ENCODE data around the gene TDRD6.
"Not testable (repeated sequence)": the region's sequence is repeated elsewhere in the genome, so short reads cannot be mapped to it uniquely, and the experiment has no call there.

Gene TDRD6, protein sequence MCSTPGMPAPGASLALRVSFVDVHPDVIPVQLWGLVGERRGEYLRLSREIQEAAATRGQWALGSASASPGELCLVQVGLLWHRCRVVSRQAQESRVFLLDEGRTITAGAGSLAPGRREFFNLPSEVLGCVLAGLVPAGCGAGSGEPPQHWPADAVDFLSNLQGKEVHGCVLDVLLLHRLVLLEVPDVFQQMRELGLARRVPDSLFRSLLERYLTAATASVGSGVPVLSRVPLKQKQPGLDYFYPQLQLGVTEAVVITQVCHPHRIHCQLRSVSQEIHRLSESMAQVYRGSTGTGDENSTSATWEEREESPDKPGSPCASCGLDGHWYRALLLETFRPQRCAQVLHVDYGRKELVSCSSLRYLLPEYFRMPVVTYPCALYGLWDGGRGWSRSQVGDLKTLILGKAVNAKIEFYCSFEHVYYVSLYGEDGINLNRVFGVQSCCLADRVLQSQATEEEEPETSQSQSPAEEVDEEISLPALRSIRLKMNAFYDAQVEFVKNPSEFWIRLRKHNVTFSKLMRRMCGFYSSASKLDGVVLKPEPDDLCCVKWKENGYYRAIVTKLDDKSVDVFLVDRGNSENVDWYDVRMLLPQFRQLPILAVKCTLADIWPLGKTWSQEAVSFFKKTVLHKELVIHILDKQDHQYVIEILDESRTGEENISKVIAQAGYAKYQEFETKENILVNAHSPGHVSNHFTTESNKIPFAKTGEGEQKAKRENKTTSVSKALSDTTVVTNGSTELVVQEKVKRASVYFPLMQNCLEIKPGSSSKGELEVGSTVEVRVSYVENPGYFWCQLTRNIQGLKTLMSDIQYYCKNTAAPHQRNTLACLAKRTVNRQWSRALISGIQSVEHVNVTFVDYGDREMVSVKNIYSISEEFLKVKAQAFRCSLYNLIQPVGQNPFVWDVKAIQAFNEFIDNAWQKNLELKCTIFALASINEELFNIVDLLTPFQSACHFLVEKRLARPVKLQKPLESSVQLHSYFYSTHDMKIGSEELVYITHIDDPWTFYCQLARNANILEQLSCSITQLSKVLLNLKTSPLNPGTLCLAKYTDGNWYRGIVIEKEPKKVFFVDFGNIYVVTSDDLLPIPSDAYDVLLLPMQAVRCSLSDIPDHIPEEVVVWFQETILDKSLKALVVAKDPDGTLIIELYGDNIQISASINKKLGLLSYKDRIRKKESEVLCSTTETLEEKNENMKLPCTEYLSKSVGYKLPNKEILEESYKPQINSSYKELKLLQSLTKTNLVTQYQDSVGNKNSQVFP (N-terminal part only)

DNA sequence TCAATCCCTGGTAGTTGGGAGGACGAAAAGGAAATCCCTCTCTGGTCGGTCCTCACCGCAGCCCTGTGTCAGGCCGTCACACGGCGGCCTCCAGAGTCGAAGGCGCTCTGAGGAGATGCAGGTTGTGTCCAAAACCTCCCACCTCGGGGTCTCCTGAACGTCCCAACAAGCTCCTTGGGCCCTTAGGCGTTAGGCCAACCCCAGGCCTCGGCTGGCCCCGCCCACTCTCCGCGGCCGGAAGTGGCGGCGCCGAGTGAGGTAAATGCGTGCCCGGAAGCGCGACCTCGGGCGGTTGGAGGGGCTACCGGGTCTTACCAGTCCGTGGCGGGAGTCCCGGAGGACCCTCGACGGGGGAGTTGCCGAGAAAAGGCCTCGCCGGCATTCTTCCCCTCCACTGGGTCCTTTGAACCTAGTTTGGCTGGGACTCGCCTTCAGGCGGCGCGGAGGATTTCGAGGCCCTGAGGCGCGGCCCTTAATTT is at the start of gene TDRD6:
TSS of gene TDRD6 (plus strand) at position 267 of the 479 bp plus-strand sequence. CDS start 244 bp downstream, outside the sequence.
- DNase-seq = no peak

DNA sequence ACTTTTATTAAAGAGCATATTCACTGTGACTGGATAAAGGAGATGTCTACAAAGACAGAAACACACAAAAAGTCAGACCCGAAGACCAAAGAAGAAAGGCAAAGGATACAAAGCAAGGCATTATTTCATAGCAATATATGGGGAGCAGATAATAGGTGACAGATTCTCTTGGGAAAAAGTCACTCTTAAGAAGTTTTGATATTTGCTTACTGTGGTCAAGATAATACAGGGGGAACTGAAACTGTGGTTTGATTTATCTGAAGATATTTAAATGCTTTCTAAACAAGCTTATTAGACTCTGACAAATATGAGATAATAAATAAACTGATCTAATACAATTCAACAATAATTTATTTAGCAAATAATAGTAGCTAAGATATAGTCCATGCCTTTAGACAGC is 49.8 kb upstream of the TDRD6 start:
- no peak for DNase-seq

GRCh38 chr6:46638650-46639049 is 49.0 kb upstream of the TDRD6 start:
- no peak for DNase-seq

DNA sequence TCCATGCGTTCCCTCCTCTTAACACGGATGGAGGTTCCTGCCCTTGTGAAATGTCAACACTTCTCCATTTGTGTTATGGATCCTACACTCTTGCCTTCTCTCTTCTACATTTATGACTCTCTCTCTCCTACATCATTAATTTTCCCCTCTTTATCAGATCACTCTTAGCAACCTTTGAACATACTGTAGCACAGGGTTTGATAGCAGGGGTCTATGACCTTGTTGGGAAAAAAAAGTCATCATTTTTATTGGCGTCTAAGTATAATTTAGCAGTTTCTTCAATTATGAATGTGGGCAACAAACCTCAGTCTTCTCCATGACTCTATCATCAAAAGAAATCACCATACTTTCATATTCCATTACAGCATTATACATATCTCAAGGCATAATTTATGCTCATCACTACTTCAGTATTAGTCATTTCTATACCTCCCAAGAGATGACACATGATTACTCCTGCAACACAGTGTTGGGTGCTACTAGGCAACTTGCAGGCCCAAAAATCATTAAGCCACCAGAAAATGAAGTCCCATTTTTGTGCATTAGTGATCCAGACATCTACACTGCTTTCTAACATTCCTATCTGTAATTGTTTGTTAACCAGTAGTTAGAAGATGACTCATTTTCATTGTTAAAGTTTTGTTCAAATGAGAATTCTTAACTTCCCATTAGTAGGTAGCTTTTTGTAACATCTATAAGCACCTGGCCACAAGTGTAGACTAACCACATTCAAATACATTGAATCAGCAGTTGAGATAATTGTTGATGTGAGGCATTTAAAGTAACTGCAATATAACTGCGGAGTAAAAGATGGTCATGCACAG is 44.5 kb upstream of the TDRD6 start:
- no peak for DNase-seq

- no peak for DNase-seq
These were observed 42.4 kb upstream of the TDRD6 start for GRCh38 chr6:46645265-46645664.

GRCh38 chr6:46648108-46648507 is 39.6 kb upstream of the TDRD6 start:
- not testable (repeated sequence) for DNase-seq

- DNase-seq = no peak
These were observed 38.7 kb upstream of the TDRD6 start for GRCh38 chr6:46648869-46649492.

DNA sequence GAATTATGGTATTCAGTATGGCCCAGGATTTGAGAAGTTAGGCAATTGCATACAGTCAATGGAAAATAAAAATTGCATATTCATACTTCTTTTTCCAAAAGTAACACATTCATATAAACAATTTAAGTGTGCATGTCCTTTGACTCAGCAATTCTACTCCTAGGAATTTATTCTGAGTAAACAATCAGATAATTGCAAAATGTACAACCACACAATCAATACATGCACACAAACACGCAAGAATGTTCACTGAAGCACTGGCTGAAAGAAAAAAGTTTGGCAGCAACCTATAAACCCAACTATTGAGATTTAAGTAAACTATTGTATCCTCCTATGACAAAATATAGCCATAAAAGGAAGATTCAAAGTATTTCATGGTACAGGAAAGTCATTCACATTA is 36.7 kb upstream of the TDRD6 start:
- no peak for DNase-seq

DNA sequence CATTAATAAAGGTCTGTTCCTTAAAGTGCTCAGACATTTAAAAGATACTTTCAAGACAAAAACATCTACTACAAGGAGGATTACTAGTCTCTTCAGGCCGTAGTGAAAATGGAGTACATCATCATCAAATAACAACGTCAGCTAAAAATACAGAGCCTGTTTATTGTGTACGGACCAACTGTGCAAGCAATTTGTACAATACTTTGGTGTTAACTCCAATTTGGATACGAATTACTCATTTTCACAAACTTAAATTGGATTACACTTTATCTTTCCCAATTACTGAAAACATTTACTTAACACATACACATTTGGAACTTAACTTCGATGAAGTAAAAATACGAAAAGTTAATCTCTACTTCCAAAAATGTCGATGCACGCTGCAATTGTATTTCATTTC is 35.9 kb upstream of the TDRD6 start:
- DNase-seq = no peak

GRCh38 chr6:46652232-46652602 is 35.5 kb upstream of the TDRD6 start:
- DNase-seq = no peak

- DNase-seq = peak; percentile 93 to 99
These were observed 34.9 kb upstream of the TDRD6 start, which contains the start of the genes CYP39A1 and SLC25A27 for GRCh38 chr6:46652603-46653438. Gene CYP39A1 (minus strand): TSS chr6:46652818. CDS start chr6:46652582, 236 bp downstream. Gene SLC25A27 (plus strand): TSS chr6:46652975. CDS start chr6:46653193, 218 bp downstream.

- no peak for DNase-seq
These were observed 34.1 kb upstream of the TDRD6 start for GRCh38 chr6:46653439-46654195.

DNA sequence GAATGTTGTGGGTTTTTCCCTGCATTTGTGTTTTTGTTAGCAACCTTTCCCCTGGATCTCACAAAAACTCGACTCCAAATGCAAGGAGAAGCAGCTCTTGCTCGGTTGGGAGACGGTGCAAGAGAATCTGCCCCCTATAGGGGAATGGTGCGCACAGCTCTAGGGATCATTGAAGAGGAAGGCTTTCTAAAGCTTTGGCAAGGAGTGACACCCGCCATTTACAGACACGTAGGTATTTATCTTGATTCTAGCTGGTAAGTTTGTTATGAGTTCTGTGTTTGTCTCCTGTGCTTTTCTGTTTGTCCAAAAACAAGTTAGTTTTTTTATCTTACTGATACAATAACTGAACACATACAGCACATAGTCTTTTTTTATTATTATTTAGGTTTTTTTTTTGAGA is 31.9 kb upstream of the TDRD6 start:
- no peak for DNase-seq

DNA sequence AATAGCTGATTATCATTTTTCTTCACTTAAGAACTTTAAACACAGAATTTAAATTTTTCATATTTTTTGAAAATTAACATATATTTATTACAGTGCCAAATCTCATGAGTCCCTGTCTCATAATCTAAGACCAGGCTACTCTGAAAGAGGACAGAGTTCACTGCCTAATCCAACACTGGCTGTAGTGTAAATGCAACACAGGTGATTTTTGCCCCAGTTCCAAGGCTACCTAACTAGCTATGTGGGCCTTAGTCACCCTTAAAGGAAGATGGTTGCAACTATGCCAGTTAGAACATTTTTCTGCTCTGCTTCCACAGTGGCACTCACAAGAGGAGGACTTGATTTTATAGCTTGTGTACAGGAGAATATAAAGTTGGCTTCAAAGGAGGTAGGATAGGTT is 30.0 kb upstream of the TDRD6 start:
- DNase-seq = no peak

DNA sequence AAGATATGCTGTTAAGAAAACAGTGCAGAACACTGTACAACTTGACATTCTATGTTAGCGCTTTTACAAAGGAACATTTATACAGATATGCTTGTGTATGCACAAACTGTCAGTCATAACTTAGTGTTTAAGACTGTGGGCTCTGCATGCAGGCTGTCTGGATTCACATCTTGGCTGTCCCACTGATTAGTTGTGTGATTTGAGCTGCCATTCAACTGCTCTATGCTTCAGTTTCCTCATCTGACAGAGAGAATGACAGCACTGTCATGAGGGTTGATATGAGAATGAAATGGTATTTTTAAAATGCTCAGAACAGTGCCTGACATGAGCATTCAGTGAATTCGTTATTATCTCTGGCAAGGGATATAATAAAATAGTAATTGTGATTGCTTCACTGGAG is 26.2 kb upstream of the TDRD6 start:
- DNase-seq = no peak

DNA sequence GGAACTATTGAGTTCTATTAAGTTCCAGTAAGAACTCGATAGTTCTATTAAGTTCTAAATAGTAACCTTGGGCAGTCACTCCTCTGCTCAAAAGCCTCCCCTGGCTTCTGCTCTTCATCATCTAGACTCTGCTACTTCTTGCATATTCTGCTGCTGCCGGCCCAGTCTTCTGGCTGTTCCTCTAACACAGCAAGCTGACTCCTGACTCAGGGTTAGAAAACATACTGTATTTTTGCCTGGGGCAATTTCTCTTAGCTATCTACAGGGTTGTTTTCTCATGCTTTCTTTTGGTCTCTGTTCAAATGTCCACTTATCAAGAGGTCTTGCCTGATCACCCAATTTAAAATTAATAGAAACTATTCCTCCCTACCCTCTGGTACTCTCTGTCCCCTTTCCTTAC is 20.3 kb upstream of the TDRD6 start:
- DNase-seq = no peak

DNA sequence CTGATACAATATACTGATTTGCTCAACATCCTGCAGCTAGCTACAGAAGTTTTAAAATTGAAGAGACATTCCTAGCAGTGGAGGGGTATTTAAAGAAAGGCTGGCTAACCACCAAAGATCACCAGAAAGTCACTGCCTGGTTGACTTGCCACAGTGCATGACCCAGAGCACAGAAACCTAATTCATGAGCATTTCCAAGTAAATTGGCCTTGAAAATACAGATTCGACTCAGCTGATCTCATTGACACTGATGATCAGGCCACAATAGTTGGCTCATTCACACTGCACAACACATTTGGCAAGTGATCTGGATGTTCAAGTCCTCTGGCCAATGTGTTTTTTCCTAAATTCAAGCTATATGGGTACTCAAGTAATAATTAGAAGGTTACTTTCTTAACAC is 13.3 kb upstream of the TDRD6 start:
- no peak for DNase-seq

GRCh38 chr6:46676604-46677313 is 10.9 kb upstream of the TDRD6 start:
- DNase-seq = no peak

DNA sequence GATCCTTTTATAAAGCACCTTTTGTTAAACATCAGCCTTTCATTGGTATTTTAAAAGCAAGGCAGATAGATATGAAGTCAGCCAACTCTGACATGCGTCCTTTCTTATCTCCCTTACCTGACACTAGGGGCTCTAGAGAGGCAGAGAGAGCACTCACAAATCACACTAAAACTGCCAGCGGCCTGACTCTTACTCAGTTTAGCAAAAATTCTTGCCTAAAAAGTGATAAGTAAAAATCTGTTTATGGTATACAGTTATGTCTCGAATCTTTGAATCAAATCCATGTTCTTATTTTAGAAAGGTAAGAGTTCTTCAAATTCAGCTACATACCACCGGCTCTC is 10.4 kb upstream of the TDRD6 start:
- no peak for DNase-seq
